NCI-H1092 treated with DMSO at 0.1 percent for 48 hours (cell line): ENCODE measurements around the gene OR1A1.
"Not testable (repeated sequence)": the region's sequence is repeated elsewhere in the genome, so short reads cannot be mapped to it uniquely, and the experiment has no call there.

ENCODE experiments used
- DNase-seq: peaks from one replicate; lab custom pipeline; 2025; lab: John Stamatoyannopoulos, UW

The OR1A1 gene, protein sequence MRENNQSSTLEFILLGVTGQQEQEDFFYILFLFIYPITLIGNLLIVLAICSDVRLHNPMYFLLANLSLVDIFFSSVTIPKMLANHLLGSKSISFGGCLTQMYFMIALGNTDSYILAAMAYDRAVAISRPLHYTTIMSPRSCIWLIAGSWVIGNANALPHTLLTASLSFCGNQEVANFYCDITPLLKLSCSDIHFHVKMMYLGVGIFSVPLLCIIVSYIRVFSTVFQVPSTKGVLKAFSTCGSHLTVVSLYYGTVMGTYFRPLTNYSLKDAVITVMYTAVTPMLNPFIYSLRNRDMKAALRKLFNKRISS

DNA sequence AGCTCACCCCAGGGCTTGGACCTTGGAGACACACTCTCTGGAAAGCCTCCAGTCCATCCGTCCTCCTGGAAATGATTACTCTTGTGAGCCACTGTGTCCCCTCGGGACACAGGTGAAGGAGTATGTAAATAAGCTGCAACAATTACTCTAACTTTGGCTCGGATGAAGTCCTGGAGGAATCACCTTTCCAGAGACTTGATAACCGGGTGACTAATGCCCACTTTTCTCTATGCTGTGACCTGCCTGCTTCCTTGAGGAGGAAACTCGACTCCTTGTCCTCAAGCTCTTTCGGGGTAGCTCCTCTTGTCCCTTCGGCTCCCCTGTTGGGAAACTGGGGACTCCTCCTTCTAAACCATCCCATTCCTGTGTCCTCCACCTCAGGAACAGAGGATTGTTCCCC lies at the start of gene OR1A1:
Gene OR1A1 (plus strand): TSS at position 301 of the 400 bp plus-strand sequence. CDS start 7,954 bp downstream, outside the sequence.
- DNase-seq: no peak

DNA sequence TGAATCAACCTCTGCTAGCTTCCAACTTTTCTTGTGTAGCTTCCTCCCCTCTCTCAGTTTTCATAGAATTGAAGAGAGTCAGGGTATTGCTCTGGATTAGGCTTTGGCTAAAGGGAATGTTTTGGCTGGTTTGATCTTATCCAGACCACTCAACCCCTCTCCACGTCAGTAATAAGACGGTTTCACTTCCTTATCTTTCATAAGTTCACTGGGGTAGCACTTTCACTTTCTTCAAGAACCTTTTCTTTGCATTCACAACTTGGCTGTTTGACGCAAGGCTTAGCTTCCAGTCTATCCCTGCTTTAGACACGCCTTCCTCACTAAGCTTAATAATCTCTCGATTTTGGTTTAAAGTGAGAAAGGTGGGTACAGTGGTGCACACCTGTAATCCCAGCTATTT lies 39.9 kb upstream of the OR1A1 start:
- no peak for DNase-seq

DNA sequence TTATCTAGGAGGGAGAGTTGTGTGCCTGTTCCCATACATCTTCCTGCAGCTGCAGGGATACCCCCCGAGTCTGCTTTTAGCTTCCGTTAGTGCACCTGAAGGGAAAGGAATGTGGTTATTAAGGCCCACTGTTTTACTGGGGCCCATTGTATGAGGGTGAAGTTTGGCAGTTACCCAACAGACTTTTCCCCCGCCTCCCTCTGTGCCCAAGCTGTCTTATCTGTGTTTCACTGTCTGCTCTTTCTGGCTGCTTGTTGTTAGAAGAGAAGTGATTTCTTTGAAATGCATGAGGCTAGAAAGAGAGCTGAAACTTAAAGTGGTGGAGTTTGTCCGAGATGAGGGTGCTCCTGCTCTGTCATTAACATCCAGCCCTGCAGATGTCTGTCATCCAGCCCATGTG lies 17.5 kb upstream of the OR1A1 start:
- DNase-seq: no peak

DNA sequence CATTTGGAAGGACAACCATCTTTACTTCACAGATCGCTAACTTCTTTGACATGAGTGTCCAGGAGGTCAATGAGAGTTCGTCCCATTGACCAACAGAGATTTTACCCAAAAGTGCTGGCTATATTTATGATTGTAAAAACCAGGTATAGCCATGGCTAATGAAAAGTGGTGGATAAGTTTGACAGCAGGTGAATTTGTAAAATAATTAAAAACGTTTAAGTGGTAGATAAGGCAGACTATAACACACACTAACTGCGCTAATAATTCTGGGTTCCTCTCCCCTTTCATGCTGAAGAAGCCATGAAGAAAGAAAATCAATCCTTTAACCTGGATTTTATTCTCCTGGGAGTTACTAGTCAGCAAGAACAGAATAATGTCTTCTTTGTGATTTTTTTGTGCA lies 10.2 kb upstream of the OR1A1 start, which contains the start of gene OR1A2:
Gene OR1A2 (plus strand): TSS at position 301 of the 400 bp plus-strand sequence. CDS start 0 bp downstream, at position 301.
- DNase-seq: no peak

DNA sequence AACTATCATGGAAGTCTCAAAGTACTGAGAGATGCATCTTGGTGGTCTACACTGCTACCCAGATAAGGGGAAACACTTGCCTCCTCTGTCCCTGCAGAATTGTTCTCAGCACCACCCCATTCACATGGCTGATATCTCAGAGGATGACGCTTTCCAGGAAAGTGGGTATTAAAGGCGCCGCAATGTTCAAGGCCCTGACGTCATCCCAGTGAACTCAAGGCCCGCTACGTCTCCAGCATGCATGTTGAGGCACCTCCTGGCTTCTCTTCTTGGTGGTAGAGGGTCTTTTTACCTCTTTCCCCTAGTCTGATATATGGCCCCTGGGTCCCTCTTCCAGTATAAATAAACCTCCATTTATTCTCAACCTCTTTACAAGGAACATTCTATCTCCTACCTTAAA lies 1.0 kb downstream of the OR1A1 start:
- no peak for DNase-seq

DNA sequence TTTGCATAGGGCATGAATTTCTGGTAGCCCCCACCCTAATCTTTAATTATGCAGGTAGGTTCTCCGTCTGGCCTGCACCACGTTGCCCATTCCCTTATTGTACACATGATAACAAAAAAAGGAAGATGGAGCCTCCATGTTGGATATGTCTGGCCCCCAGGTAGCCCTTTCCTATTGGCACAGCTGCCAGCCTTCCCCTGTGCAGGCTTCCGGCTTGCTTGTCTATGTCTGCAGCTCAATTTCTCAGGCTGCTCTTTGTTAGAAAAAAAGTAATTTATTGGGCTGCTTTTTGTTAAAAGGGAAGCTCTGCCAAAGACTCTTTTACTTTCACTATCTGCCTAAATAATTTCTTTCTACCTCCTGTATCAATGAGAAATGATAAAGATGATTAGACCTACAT lies 5.5 kb downstream of the OR1A1 start:
- DNase-seq: no peak

DNA sequence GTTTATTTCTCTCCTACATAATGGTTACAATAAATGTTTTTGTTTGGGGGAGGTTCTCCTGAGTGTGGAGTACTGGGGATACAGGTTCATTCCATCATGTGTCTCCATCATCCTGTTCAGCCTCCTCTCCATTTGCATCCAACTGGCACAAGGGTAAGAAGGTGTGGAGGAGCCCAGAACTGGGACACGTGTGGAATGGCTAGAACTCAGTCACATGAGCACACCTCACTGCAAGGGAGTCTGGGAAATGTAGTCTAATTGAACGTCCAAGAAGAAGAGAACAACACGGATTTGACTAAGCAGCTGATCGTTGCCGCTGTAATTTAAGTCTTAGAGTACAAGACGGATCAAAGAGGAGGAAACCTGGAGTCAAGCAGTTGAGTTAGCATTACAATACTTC lies 6.1 kb downstream of the OR1A1 start:
- DNase-seq: no peak

DNA sequence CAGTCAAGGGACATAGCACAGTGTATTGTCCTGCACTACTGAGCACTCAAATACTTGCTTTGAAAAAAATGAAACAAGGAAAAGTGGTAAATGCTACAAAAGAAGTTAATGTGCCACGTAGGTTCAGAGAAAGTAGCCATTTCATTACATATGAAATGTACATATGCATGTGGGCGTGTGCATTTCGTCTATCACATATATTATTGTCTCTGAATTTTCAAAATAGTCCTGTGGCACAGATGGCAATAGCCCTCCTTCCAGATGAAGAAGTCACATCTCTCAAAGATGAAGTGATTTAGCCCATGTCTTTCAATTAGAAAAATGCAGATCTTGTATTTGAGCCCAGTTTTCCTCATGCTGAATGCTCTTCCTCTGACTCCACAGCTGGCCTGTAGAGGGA lies 12.5 kb downstream of the OR1A1 start:
- not testable (repeated sequence) for DNase-seq

DNA sequence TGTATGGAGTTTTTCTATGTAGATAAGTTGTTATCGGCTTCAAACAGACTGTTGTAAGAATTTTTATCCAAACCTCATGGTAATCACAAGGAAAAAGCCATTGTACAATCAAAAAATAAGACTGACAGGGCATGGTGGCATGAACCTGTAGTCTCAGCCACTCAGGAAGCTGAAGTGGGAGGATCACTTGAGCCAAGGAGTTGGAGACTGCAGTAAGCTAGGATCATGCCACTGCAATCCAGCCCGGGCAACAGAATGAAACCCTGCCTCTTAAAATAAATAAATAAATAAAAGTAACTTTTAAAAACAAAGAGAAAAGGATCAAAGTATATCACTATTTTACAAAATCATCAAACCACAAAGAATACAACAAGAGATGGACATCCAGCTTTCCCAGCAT lies 14.4 kb downstream of the OR1A1 start:
- DNase-seq: no peak

DNA sequence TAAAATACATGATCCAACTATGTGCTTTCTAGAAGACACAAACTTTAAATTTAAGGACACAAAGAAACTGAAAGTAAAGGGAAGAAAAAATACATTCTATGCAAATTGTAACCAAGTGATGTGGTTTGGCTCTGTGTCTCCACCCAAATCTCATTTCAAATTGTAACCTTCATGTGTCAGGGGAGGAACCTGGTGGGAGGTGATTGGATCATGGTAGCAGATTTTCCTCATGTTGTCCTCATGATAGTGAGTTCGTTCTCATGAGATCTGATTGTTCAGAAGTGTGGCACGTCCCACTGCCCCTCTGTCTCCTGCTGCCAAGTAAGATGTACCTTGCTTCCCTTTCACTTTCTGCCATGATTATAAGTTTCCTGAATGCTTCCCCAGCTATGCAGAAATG lies 15.0 kb downstream of the OR1A1 start:
- DNase-seq: no peak

DNA sequence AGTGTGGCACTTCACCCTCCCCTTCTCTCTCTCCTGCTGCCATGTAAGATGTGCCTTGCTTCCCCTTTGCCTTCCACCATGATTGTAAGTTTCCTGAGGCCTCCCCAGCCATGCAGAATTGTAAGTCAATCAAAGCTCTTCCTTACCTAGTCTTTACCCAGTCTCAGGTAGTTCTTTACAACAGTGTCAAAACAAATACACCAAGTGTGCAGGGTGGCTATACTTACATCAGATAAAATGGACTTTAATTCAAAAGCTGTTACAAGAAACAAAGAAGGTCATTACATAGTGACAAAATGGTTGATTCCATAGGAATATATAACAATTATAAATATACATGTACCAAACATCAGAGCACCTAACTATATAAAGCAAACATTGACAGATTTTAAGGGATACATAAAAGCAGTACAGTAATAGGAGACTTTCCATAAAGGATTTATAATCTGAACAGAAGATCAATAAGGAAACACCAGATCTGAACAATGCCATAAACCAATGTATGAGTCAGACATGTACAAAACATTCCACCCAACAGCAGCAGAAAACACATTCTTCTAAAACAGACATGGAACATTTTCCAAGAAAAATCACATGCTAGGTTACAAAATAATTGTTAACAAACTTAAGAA lies 17.4 kb downstream of the OR1A1 start:
- not testable (repeated sequence) for DNase-seq

DNA sequence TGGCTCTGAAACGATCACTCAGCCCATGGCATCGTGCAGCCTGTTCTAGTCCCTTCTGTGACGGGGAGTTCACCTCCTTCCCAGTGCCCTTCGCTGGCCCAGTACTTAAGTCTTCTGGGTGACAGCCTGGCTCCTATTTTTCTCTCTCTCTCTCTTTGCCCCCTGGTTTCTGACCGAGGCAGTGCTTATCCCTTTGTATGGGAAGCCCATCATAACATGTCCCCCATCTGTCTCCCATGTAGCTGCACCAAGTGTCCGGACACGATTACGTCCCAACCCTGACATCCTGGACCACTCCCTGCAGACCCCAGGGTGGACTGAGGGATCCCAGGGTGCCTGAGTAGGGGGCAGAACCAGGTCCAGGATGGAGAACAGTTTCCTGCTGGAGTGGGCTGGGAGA lies 24.8 kb downstream of the OR1A1 start:
- DNase-seq: not testable (repeated sequence)

DNA sequence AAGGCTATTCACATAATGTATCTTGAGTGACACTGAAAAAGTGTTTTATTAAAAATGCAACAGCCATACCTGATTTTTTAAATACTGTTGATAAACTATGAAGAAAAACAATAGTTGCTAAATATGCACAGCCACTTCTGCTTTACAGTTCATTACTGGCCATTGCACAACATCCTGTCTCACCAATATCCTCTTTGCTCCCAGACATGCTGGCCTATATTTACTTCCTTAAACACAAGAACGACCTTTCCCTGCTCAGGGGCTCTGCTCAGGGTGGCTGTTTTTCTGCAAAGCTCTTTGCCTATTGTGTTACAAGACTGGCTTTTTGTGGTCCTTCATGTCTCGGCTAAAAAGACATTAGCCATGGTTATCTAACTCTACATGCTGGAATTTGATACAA lies 31.2 kb downstream of the OR1A1 start:
- not testable (repeated sequence) for DNase-seq

DNA sequence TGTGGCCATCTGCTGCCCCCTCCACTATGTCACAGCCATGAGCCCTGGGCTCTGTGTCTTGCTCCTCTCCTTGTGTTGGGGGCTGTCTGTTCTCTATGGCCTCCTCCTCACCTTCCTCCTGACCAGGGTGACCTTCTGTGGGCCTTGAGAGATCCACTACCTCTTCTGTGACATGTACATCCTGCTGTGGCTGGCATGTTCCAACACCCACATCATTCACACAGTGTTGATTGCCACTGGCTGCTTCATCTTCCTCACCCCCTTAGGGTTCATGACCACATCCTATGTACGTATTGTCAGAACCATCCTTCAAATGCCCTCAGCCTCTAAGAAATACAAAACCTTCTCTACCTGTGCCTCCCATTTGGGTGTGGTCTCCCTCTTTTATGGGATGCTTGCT lies 33.6 kb downstream of the OR1A1 start:
- DNase-seq: not testable (repeated sequence)

DNA sequence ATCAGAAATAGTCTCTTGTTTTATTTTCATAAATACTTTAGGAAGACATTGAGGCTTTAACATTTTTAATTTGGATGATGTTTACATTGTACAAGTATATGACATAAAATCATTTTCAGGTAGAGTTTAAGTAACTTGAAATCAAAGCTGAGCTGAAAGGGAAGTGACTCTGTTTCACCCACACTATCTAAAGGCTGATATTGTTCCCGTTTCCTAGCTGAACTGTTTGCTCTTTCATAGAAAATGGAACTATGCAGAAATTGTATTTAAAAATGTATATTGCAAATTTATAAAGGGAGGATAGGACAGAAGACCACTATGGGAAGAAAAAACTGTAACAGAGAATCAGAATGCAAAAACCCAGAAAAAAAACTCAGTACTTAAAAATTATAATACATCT lies 37.4 kb downstream of the OR1A1 start:
- not testable (repeated sequence) for DNase-seq

DNA sequence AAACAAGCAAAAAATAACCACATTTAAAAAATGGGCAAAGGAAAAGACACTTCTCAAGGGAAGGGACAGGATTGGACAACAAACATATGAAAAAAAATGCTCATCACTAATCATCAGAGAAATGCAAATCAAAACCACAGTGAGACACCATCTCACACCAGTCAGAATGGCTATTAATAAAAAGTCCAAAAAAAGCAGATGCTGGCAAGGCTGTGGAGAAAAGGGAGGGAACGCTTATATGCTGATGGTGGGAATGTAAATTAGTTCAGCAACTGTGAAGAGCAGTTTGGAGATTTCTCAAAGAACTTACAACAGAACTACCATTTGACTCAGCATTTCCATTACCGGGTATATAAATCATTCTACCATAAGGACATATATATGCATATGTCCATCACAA lies 41.5 kb downstream of the OR1A1 start:
- DNase-seq: not testable (repeated sequence)

DNA sequence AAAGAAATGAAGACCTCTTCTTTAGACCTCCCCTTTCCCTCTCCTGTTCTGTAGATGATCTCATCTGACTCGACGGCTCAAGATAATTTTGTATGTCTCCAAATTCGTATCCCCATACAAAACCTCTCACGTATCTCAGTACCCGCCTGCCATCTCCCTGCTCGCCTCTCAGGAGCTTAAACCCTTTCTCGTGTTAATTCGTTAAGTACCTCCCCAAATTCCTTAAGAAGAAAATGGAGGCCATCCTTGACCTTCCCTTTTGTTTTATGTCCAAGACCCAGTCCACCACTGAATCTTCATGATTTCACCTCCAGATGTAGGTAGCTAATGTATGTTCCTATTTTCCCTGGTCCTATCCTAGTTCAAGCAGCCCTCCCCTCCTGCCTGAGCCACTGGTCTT lies 49.1 kb downstream of the OR1A1 start:
- no peak for DNase-seq

DNA sequence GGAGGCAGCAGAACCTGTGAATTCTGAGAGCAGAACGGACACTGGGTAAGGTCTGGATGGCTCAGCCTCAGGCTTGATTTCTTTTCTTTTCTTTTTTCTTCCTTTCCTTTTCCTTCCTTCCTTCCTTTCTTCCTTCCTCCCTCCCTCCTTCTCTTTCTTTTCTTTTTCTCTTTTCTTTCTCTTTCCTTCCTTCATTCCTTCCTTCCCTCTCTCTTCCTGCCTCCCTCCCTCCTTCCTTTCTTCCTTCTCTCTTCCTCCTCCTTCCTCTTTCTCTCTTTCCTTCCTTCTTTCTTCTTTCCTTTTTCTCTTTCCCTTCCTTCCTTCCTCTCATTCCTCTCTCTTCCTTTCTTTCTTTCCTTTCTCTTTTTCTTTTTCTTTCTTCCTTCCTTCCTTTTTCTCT lies 52.7 kb downstream of the OR1A1 start:
- no peak for DNase-seq

DNA sequence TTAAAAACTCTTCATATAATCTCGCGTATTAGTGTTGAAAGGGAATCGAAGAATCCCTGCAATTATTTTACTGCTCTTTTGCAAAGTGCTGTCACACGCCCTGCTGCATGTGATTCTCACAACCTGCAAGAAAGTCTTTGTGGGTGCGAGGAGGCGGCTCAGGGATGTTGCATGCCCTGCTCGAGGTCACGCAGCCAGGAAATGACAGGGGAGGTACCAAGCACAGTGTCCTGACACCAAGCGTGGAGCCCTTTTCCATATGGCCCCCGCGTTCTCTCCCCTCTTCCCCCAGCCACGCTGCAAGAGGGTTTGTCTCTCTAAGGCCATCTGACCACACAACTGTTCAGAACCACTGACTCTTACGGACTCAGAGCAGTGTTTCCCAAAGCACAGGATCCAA lies 53.1 kb downstream of the OR1A1 start:
- DNase-seq: no peak
